ENCODE data around the gene ECHDC1. TPM values are rescaled to one million over a fixed set of nuclear protein-coding genes. Genes with fewer than 3 reads are reported as not detected.

ECHDC1 gene
- polyA plus RNA-seq, 1 donor from 2014 or later: 95.7 TPM

GRCh38 chr6:127277878-127278843 is 65.2 kb downstream of the ECHDC1 start:
- no peaks in the 10 kb centered on the region for H3K27me3 ChIP-seq (ENCODE audit: insufficient read depth, low read depth, low read length)
- peaks cover 60% of the 10 kb centered on the region for H3K79me2 ChIP-seq (replicated peaks; ENCODE audit: insufficient read depth, low read length)
- no peak overlapping the region for H3K27ac ChIP-seq (ENCODE audit: low read length)
- H3K4me3 ChIP-seq (ENCODE audit: low read length): no peak overlapping the region
- no peaks in the 10 kb centered on the region for H3F3A ChIP-seq (ENCODE audit: insufficient read depth, low read length, poor library complexity, severe bottlenecking)
- TF ChIP-seq EZH2 (IDR thresholded peaks at IDR 0.05; ENCODE audit: borderline replicate concordance, insufficient read depth, low read length, poor library complexity, severe bottlenecking) (no peak), SMC3 (conservative IDR thresholded peaks at IDR 0.05; ENCODE audit: poor library complexity) (no peak), REST (IDR thresholded peaks at IDR 0.05; ENCODE audit: borderline replicate concordance) (no peak), POLR2AphosphoS5 (IDR thresholded peaks at IDR 0.05) (no peak), EP300 (conservative IDR thresholded peaks at IDR 0.05; ENCODE audit: poor library complexity, severe bottlenecking) (no peak), MXI1 (conservative IDR thresholded peaks at IDR 0.05; ENCODE audit: poor library complexity, severe bottlenecking) (no peak), RAD21 (conservative IDR thresholded peaks at IDR 0.05) (no peak), TAF1 (IDR thresholded peaks at IDR 0.05; ENCODE audit: low read depth) (no peak)
- TF ChIP-seq, protein P1, sequence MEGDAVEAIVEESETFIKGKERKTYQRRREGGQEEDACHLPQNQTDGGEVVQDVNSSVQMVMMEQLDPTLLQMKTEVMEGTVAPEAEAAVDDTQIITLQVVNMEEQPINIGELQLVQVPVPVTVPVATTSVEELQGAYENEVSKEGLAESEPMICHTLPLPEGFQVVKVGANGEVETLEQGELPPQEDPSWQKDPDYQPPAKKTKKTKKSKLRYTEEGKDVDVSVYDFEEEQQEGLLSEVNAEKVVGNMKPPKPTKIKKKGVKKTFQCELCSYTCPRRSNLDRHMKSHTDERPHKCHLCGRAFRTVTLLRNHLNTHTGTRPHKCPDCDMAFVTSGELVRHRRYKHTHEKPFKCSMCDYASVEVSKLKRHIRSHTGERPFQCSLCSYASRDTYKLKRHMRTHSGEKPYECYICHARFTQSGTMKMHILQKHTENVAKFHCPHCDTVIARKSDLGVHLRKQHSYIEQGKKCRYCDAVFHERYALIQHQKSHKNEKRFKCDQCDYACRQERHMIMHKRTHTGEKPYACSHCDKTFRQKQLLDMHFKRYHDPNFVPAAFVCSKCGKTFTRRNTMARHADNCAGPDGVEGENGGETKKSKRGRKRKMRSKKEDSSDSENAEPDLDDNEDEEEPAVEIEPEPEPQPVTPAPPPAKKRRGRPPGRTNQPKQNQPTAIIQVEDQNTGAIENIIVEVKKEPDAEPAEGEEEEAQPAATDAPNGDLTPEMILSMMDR (IDR thresholded peaks at IDR 0.05; ENCODE audit: poor library complexity, severe bottlenecking): no peak
- no peaks in the 10 kb centered on the region for H4K20me1 ChIP-seq (ENCODE audit: insufficient read depth)
- no peaks in the 10 kb centered on the region for H3K36me3 ChIP-seq (ENCODE audit: insufficient read depth, low read length)
- H2AFZ ChIP-seq (ENCODE audit: low read depth, low read length): no peak overlapping the region
- H3K9ac ChIP-seq (ENCODE audit: low read length): no peak overlapping the region
- no peaks in the 10 kb centered on the region for H3K9me3 ChIP-seq (ENCODE audit: low read length)
- H3K4me2 ChIP-seq (ENCODE audit: low read length): no peak overlapping the region
- H3K9me2 ChIP-seq (ENCODE audit: insufficient read depth, low read length): no peaks in the 10 kb centered on the region

GRCh38 chr6:127276331-127276730 is 67.1 kb downstream of the ECHDC1 start:
- Histone ChIP-seq H3K9me2 (ENCODE audit: insufficient read depth, low read length) (no peaks in the 10 kb centered on the region), H3K27me3 (ENCODE audit: insufficient read depth, low read depth, low read length) (no peaks in the 10 kb centered on the region), H3K27ac (ENCODE audit: low read length) (no peak overlapping the region), H3K4me3 (ENCODE audit: low read length) (no peak overlapping the region), H3K79me2 (replicated peaks; ENCODE audit: insufficient read depth, low read length) (peaks cover 78% of the 10 kb centered on the region), H3F3A (ENCODE audit: insufficient read depth, low read length, poor library complexity, severe bottlenecking) (no peaks in the 10 kb centered on the region), H3K9me3 (ENCODE audit: low read length) (no peaks in the 10 kb centered on the region), H3K36me3 (ENCODE audit: insufficient read depth, low read length) (no peaks in the 10 kb centered on the region), H3K9ac (ENCODE audit: low read length) (no peak overlapping the region), H2AFZ (ENCODE audit: low read depth, low read length) (no peak overlapping the region), H3K4me2 (ENCODE audit: low read length) (no peak overlapping the region), H4K20me1 (ENCODE audit: insufficient read depth) (no peaks in the 10 kb centered on the region)
- TF ChIP-seq EP300 (conservative IDR thresholded peaks at IDR 0.05; ENCODE audit: poor library complexity, severe bottlenecking): no peak
- TF ChIP-seq EZH2 (IDR thresholded peaks at IDR 0.05; ENCODE audit: borderline replicate concordance, insufficient read depth, low read length, poor library complexity, severe bottlenecking): no peak
- no peak for TF ChIP-seq POLR2AphosphoS5 (IDR thresholded peaks at IDR 0.05)
- no peak for TF ChIP-seq RAD21 (conservative IDR thresholded peaks at IDR 0.05)
- no peak for TF ChIP-seq REST (IDR thresholded peaks at IDR 0.05; ENCODE audit: borderline replicate concordance)
- TF ChIP-seq TAF1 (IDR thresholded peaks at IDR 0.05; ENCODE audit: low read depth): no peak
- TF ChIP-seq, protein P1 (IDR thresholded peaks at IDR 0.05; ENCODE audit: poor library complexity, severe bottlenecking): no peak
- TF ChIP-seq MXI1 (conservative IDR thresholded peaks at IDR 0.05; ENCODE audit: poor library complexity, severe bottlenecking): no peak
- TF ChIP-seq SMC3 (conservative IDR thresholded peaks at IDR 0.05; ENCODE audit: poor library complexity): no peak

Measured in neural cell (in vitro differentiated cells).